ENCODE measurements around the gene CEP164. TPM values are rescaled to one million over a fixed set of nuclear protein-coding genes. Genes with fewer than 3 reads are reported as not detected.

The CEP164 gene
- total RNA-seq, 4 donors from 2014 or later, result 23.1 to 56.5 (median 29.0) TPM

DNA sequence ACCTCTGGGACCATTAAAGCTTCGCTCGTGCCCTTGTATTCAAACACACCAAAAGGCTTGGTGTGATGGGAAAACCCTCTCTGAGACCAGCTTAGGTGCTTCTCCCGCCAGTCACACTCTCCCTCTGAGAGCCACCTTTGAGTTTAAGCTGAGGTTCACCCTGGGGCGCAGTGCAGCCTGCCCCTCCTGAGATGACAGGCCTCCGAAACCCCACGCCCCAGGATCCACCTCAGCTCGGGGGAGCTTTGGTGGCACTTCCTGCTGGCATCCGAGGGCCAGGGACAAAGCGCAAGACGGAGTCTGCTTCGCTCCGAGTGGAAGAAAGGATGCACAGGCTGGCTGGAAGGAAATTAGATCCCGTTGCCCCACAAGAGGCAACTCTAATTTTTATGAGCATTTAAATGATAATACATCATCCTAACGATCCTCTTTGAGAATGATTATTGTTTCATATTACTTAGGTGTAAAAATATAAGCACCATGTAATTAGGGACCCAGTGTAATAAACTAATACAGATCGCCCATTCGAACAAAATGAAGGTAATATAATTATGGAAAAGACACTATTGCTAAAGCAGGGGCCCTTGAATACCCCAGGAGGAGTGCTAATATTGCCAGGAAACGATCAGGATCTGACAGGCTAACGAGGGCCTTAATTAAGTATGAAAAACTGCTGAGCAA is 134.7 kb downstream of the CEP164 start:
- no peak for DNase-seq
- H3K36me3 ChIP-seq, result no peaks in the 10 kb centered on the region
- H3K4me1 ChIP-seq, result peaks cover 0 to 9% of the 10 kb centered on the region in 2 donors
- no peaks in the 10 kb centered on the region for H3K27me3 ChIP-seq
- TF ChIP-seq, protein P1, sequence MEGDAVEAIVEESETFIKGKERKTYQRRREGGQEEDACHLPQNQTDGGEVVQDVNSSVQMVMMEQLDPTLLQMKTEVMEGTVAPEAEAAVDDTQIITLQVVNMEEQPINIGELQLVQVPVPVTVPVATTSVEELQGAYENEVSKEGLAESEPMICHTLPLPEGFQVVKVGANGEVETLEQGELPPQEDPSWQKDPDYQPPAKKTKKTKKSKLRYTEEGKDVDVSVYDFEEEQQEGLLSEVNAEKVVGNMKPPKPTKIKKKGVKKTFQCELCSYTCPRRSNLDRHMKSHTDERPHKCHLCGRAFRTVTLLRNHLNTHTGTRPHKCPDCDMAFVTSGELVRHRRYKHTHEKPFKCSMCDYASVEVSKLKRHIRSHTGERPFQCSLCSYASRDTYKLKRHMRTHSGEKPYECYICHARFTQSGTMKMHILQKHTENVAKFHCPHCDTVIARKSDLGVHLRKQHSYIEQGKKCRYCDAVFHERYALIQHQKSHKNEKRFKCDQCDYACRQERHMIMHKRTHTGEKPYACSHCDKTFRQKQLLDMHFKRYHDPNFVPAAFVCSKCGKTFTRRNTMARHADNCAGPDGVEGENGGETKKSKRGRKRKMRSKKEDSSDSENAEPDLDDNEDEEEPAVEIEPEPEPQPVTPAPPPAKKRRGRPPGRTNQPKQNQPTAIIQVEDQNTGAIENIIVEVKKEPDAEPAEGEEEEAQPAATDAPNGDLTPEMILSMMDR (IDR thresholded peaks at IDR 0.05), result no peak
- TF ChIP-seq POLR2A (IDR thresholded peaks at IDR 0.05), result no peak
- no peak overlapping the region for H3K4me3 ChIP-seq (replicated peaks in 1 of 3)
- 93% methylated on average over 18 of the region's 18 CpGs for WGBS, 2 donors
- no peak overlapping the region for H3K27ac ChIP-seq
- intact Hi-C loops (cut with DNase I), result no loop called here
- H3K9me3 ChIP-seq, result no peaks in the 10 kb centered on the region

DNA sequence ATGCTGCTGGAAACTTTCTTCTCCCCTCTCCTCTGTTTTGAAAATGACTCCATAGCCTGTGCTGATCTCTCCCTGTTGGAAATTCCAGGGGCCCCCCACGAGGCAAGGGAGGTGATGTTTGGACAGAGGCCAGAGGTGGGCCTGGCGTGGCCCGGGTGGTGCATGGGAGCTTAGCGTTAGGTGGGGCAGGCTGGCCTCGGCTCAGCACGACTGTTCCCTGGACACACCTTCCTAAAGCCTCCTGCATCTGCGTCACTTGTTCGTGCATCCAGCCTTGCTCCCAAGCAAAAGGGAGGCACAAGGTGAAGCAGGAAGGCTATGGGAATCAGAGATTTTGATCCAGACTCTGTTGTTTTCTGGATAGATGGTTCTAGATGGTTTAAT is 135.2 kb downstream of the CEP164 start:
- no peaks in the 10 kb centered on the region for H3K9me3 ChIP-seq
- intact Hi-C loops (cut with DNase I), result no loop called here
- no peak for DNase-seq

More for the DNA sequence above, 135.2 kb downstream of the CEP164 start:
- Histone ChIP-seq H3K4me1 (peaks cover 0 to 4% of the 10 kb centered on the region in 2 donors), H3K27me3 (no peaks in the 10 kb centered on the region), H3K4me3 (replicated peaks in 1 of 3) (no peak overlapping the region), H3K27ac (no peak overlapping the region), H3K36me3 (no peaks in the 10 kb centered on the region)
- 70 to 79% methylated on average over 8 of the region's 8 CpGs for WGBS, 2 donors
- TF ChIP-seq, protein P1 (IDR thresholded peaks at IDR 0.05), result no peak
- no peak for TF ChIP-seq POLR2A (IDR thresholded peaks at IDR 0.05)

Other genes starting within 250 kb of the CEP164 start
- gene SIK3, start 229.4 kb upstream of the CEP164 start, total RNA-seq, result 10 to 100 TPM; 46.0 to 86.3 (median 71.9) TPM
- gene PAFAH1B2, start 183.6 kb upstream of the CEP164 start, total RNA-seq, result 100 to 1,000 TPM; 107 to 128 (median 118) TPM
- 10 to 100 TPM; 31.8 to 54.5 (median 42.3) TPM for gene SIDT2, start 149.1 kb upstream of the CEP164 start, total RNA-seq
- gene TAGLN, start 128.5 kb upstream of the CEP164 start, total RNA-seq, result 100 to 1,000 TPM; 155 to 407 (median 229) TPM
- 10 to 100 TPM; 36.1 to 61.1 (median 47.5) TPM for gene PCSK7, start 95.8 kb upstream of the CEP164 start, total RNA-seq
- gene RNF214, start 95.2 kb upstream of the CEP164 start, total RNA-seq, result 10 to 100 TPM; 17.4 to 22.8 (median 20.0) TPM
- gene BACE1-AS, start 36.5 kb upstream of the CEP164 start, total RNA-seq, result 10 to 100 TPM in 1 of 4 donors, 1 to 10 TPM in 3; 7.4 to 12.9 (median 8.8) TPM
- 10 to 100 TPM; 17.6 to 28.4 (median 21.4) TPM for gene BACE1, start 11.6 kb upstream of the CEP164 start, total RNA-seq

Measured in thyroid gland (tissue), 4 donors.